ENCODE results near the gene TMIGD1.
A peak's percentile ranks its signal among the peaks of the same experiment; 100 is the strongest.

Gene TMIGD1, protein sequence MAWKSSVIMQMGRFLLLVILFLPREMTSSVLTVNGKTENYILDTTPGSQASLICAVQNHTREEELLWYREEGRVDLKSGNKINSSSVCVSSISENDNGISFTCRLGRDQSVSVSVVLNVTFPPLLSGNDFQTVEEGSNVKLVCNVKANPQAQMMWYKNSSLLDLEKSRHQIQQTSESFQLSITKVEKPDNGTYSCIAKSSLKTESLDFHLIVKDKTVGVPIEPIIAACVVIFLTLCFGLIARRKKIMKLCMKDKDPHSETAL

DNA sequence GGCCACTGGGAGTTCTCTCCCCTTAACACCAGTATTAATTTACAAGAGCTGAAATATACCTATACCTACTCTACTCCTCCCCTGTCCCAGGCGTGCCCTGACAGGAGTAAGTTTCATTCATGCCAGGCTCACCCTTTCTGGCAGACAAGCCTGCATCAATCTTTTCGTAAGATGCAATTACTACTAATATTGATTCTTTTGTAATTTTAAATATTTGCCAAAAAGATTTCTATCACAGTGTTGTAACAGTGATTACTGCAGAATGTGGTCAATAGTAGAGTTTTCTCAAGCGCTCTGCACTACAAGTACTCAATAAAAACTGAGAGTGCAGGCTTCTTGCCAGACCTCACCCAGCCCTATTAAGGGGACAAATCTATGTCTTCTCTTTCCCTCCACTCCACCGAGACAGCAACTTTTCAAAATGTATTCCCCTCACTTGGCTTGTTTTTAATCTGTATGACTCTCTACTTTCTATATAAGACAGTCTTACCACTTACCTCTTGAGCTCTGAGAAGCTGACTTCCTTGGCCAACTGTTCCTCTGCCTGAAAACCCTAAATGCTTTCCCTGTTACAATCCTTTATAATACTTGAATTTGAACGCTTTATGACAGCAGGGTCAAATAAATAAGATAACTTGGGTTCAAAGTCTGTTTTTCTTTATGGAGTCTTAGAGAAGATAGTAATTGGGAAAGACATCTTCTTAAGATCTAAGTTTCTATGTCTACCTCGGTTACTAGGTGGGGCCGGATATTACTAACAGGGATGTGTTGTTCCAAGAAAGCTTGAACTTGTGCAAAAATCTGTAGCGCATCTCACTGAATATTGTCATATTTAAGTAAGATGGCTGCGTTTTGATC lies at the start of gene TMIGD1:
TSS of gene TMIGD1 (minus strand) at position 555 of the 858 bp plus-strand sequence. CDS start 1,924 bp downstream, outside the sequence.
- DNase-seq = no peak

- no peak for DNase-seq
Observed at GRCh38 chr17:30382345-30382744, 48.5 kb upstream of the TMIGD1 start.

GRCh38 chr17:30381340-30381659 lies 47.4 kb upstream of the TMIGD1 start:
- DNase-seq = no peak

DNA sequence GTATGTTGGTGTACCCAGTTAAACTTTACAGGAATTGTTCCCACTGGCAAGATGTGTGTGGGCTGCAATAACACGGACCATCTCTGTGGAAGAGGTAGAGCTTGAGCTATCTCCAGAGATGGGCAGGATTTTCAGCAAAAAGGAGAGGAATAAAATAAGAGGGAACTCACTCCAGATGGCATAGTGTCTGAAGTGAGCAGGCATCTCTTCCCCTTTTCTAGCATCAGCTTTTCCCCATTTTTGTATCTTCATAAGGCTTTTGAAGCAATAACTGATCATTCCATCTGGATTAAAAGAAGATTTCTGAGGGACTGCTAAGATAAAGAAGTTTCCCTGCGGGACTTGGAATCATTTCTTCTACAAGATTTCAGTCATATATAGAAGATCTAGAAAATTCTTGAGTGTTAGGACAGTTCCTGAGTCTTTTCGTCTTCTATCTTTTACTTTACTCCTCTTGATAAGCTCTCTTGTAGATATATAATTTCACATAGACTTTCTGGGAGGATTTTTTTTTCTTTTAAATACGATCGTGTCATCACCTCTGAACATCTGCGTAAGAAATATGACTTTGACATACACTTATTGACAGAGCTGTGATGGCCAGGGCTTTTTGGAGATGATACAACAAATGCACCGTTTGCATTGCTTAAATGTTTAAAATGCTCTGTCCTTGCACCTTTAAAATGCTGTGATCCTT lies 46.9 kb upstream of the TMIGD1 start:
- no peak for DNase-seq

- DNase-seq = peak; percentile 39
Observed at GRCh38 chr17:30379903-30380381, 46.1 kb upstream of the TMIGD1 start.

- DNase-seq = no peak
Observed at GRCh38 chr17:30379303-30379902, 45.5 kb upstream of the TMIGD1 start.

GRCh38 chr17:30378825-30379302 lies 45.0 kb upstream of the TMIGD1 start, which contains the start of gene CPD:
Gene CPD (plus strand): TSS chr17:30378927. CDS start chr17:30378981, 54 bp downstream.
- DNase-seq = peak; percentile 91

GRCh38 chr17:30378241-30378824 lies 44.5 kb upstream of the TMIGD1 start:
- DNase-seq = no peak

DNA sequence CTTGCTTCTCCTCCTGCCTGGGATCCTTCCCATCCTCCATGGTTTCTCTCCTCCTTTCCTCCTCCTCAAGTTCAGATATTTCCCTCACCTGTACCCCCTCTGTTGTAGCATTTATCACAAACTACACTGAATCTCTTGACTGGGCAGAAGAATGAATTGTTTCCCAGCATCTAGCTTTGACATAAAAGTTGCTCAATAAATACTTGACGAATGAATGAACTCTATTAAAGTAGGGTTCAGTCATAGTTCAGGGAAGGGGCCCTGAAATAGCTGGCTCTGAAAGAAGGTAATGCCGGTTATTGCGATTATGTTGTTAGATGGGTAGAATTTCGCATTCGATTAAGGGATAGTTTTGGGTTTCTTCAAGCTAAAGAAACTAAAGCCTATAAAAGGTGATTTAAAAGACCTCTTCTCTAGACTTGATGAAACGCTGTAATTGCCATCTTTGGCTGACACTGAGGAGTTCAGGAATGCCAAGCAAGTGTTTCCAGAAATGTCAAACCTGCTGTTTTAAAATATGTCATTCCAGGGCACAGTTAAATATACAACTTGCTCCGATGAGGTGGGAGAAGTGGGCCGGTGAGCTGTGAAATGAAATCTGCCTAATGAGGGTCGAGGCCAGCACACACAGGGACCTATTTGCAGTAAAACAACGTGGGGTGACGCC lies 43.9 kb upstream of the TMIGD1 start:
- no peak for DNase-seq

DNA sequence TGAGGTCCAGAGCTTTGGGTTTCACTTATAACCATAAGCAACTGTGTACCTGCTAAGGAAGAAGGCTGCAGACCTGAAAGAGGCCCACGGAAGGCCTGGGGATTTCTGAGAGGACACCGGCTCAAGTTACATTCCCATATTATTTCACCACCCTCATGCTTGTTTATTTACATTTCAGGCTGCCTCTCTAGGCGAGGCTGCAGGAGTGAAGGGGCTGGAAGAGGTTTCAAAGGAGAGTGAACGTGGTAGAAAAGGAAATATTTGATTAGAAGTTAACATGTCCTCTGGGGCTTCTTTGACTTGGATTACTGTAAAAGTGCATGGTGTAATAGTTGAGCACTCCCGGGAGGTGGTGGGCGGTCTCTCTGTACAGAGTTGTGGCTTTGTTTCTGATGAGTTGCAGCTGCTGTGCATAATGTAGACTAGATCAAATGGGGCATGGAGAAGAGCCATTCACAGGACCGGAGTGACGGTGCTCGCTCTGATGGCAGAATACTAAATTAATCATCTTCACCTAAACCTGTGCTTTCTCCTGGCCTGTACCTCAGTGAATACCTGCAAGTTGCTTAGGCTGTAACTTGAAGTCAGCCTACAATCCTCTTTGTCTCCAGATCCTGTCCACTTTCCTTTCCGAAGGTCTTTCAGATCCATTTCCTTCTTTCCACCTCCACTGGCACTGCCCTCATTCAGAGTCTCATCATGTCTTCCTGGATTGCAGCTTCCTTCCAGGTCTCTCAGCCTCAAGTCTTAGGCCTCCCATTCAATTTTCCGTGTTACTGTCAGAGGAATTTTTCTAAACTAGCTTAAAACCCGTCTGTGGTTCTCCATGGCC lies 43.0 kb upstream of the TMIGD1 start:
- DNase-seq = peak; percentile 88

- no peak for DNase-seq
Observed at GRCh38 chr17:30375661-30376060, 41.8 kb upstream of the TMIGD1 start.

- no peak for DNase-seq
Observed at GRCh38 chr17:30372755-30373154, 38.9 kb upstream of the TMIGD1 start.

DNA sequence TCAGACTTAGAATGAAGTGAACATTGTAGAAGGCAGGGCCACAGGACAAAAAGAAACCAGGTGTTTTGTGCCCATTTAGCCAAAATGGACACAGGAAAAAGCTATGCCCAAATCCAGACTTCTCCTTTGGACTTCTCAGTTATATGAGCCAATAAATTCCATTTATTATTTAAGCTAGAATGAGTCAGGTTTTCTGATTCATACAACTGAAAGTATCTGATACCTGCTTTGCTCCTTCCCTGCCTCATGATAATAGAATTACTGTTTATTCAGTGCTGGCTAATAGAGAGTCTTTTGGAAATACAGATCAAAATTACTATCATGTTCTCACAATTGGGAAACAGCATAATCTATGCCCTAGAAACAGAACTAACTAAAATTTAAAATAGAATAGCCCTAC lies 36.1 kb upstream of the TMIGD1 start:
- no peak for DNase-seq

- no peak for DNase-seq
Observed at GRCh38 chr17:30368912-30369720, 35.3 kb upstream of the TMIGD1 start.

DNA sequence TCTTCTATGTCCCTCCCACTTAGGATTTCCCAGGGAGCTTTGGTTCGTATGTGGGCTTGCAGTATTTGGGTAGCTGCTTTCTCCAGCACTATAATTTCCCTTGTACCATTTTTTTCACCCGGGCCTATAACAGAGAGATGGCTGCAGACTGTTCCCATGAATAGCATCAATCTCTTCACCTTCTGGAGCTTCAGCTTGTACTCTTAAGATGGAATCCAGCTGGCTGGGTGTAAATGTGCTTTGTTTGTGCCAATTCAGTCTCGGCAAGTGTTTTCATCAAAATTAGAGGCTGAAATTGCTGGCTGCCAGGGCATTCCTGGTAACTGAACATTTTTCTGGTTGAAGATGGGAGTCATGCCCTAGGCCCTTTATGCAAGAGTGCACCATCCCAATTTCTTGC lies 32.7 kb upstream of the TMIGD1 start:
- no peak for DNase-seq

- DNase-seq = no peak
Observed at GRCh38 chr17:30363715-30364202, 29.9 kb upstream of the TMIGD1 start.

DNA sequence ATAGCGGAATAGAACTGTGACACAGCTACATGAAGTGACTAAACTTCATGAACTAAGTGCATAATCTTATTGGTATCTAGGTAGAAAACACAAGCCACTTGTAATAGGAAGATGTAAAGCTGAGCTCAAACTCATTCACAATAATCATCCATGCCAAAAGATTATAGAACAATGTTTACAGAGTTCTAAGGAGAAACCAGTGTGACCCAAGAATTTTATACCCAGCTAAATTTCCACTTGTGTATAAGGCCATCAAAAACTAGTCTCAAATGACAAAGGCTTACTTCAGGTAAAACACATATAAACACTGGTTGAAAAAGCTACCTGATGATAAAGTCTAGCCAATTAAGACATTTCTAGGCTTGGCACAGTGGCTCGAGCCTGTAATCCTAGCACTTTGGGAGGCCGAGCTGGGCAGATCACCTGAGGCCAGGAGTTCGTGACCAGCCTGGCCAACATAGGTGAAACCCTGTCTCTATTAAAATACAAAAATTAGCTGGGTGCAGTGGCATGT lies 28.0 kb upstream of the TMIGD1 start:
- DNase-seq = no peak

- DNase-seq = no peak
Observed at GRCh38 chr17:30360086-30360808, 26.4 kb upstream of the TMIGD1 start.
